Esophagus squamous epithelium (tissue), 5 donors: Measurements from ENCODE around the gene NRXN3. TPM values are rescaled to one million over a fixed set of nuclear protein-coding genes. Genes with fewer than 3 reads are reported as not detected.

ENCODE experiments used
- DNase-seq: peaks from one replicate; lab custom pipeline; 2025; lab: John Stamatoyannopoulos, UW
- H3K27ac ChIP-seq, 4 donors: fragments of 200-600 bp; sonication (generic); one replicate each; pipeline ENCODE4 v1.5.1; 2016 to 2019; ENCODE audit warnings: mild to moderate bottlenecking in 1 of 4
- H3K27me3 ChIP-seq, 4 donors: fragments of 200-600 bp; sonication (generic); 1 replicate in 3 of 4; 2 replicates in 1 of 4; pipeline versions ENCODE4 v1.5.1 to v1.6.0; 2017 to 2021; ENCODE audit warnings: antibody characterized with exemption in 1 of 4
- H3K36me3 ChIP-seq, 3 donors: fragments of 200-600 bp; sonication (generic); one replicate each; pipeline ENCODE4 v1.5.1; 2016 to 2019
- H3K4me1 ChIP-seq, 3 donors: fragments of 200-600 bp; sonication (generic); one replicate each; pipeline ENCODE4 v1.5.1; 2017 to 2019
- H3K4me3 ChIP-seq, 4 donors: fragments of 200-600 bp; sonication (generic); 1 replicate in 3 of 4; 2 replicates in 1 of 4; pipeline ENCODE4 v1.5.1; 2016 to 2019; ENCODE audit warnings: mild to moderate bottlenecking in 2 of 4, moderate library complexity in 1 of 4
- H3K9me3 ChIP-seq, 3 donors: fragments of 200-600 bp; sonication (generic); one replicate each; pipeline ENCODE4 v1.5.1; 2016 to 2019
- POLR2A ChIP-seq, 4 donors: fragments of 450-650 bp; IDR thresholded peaks; one replicate each; pipeline ENCODE4 v1.6.1; 2017; ENCODE audit warnings: antibody characterized with exemption in 4 of 4, mild to moderate bottlenecking in 4 of 4, moderate library complexity in 3 of 4
- WGBS, 2 donors: methylation state at CpG; one replicate each; pipeline ENCODE4 v1.1.5; 2018; 5-methylcytosine and 5-hydroxymethylcytosine counted together
- intact Hi-C: fragments of 100-400 bp; cut with DNase I; formaldehyde crosslinking; loops from one replicate; pipeline ENCODE4 v1.15.0; 2022
- total RNA-seq, 4 donors: library from RNA; depleted of rRNA; stranded (reverse); fragments of >200 nt; gene quantifications; one replicate each; pipeline ENCODE4 v1.1.0, GENCODE V29; 2016
- TF ChIP-seq, protein P1 (sequence below), 6 experiments: fragments of 450-650 bp in 4 of 6; fragments of 200-600 bp in 2 of 6; sonication (generic) in 2 of 6; IDR thresholded peaks; one replicate each; pipeline ENCODE4 v1.5.1; 2016 to 2019; ENCODE audit warnings: antibody characterized with exemption in 6 of 6, mild to moderate bottlenecking in 4 of 6, moderate library complexity in 4 of 6
- donor health status: DM: yes; HTN: yes; CAD: no.

NRXN3 gene
- total RNA-seq, 4 donors from 2014 or later = 0.30 to 15.8 (median 1.5) TPM

DNA sequence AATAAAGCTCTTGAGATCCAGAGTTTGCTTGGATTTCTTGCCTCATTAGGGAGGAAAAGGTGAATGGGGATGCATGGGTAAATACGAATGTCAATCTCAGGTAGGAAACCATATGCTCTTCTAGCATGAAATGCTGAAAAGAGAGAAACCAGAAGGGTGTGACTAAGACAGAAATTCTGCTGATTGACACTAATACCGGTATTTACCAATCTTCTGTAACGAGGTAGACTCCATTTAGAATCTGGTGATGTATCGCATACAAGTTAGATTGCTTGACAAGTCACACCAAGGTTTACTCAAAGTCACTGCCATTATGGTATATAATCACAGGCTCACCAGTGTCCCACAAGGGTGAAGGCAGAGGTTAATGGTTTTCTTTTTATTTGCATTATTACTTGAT is 337.9 kb downstream of the NRXN3 start:
- intact Hi-C loops = no loop called here
- no peaks in the 10 kb centered on the region for H3K27me3 ChIP-seq
- no peaks in the 10 kb centered on the region for H3K4me1 ChIP-seq
- H3K36me3 ChIP-seq = no peaks in the 10 kb centered on the region
- no peak overlapping the region for H3K4me3 ChIP-seq
- DNase-seq = no peak
- no peaks in the 10 kb centered on the region for H3K9me3 ChIP-seq
- WGBS, 2 donors = 81 to 87% methylated on average over 4 of the region's 4 CpGs
- TF ChIP-seq, protein P1, sequence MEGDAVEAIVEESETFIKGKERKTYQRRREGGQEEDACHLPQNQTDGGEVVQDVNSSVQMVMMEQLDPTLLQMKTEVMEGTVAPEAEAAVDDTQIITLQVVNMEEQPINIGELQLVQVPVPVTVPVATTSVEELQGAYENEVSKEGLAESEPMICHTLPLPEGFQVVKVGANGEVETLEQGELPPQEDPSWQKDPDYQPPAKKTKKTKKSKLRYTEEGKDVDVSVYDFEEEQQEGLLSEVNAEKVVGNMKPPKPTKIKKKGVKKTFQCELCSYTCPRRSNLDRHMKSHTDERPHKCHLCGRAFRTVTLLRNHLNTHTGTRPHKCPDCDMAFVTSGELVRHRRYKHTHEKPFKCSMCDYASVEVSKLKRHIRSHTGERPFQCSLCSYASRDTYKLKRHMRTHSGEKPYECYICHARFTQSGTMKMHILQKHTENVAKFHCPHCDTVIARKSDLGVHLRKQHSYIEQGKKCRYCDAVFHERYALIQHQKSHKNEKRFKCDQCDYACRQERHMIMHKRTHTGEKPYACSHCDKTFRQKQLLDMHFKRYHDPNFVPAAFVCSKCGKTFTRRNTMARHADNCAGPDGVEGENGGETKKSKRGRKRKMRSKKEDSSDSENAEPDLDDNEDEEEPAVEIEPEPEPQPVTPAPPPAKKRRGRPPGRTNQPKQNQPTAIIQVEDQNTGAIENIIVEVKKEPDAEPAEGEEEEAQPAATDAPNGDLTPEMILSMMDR (IDR thresholded peaks at IDR 0.05) = no peak
- no peak for TF ChIP-seq POLR2A (IDR thresholded peaks at IDR 0.05)
- no peak overlapping the region for H3K27ac ChIP-seq

DNA sequence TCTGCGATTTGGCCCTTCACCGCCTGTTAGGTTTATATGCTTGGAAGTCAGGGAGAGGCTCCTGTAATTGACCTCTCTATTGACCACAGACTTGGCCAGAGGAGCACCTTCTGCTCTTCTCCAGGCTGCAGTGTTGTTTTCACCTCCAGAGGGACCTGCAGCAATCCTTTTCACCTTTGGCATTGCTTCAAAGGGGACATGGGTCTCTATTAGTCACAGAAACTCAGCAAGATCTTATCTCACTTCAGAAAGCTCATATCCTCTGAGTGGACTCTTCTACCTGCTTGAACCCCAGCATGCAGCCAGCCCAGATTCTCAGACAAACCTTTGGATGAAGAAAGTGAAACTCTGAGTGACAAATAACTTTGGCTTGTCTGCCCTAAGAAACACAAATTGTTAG is 339.3 kb downstream of the NRXN3 start:
- no peak overlapping the region for H3K4me3 ChIP-seq
- H3K9me3 ChIP-seq = no peaks in the 10 kb centered on the region
- DNase-seq = no peak
- H3K27ac ChIP-seq = no peak overlapping the region
- TF ChIP-seq POLR2A (IDR thresholded peaks at IDR 0.05) = no peak
- TF ChIP-seq, protein P1 (IDR thresholded peaks at IDR 0.05) = no peak
- H3K36me3 ChIP-seq = no peaks in the 10 kb centered on the region
- H3K27me3 ChIP-seq = no peaks in the 10 kb centered on the region
- 59 to 71% methylated on average over 2 of the region's 2 CpGs for WGBS, 2 donors
- intact Hi-C loops = no loop called here
- H3K4me1 ChIP-seq = no peaks in the 10 kb centered on the region

DNA sequence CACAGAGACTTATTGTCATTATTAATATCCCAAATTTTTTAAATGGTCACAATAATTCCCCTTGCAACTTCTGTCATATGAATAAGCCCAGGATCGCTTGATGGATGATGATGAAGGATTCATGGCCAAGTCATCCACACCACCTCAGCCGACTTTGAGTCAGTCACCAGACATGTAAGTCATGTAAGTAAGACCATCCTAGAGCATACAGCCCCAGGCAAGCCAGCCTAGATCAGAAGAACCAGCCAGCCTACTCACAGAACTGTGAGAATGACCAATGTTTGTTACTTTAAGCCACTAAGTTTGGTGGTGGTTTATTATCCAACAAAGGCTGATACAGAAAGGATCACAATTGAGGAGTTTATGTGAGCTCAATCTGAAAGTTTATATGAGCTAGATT is 341.8 kb downstream of the NRXN3 start:
- no peaks in the 10 kb centered on the region for H3K4me1 ChIP-seq
- no peaks in the 10 kb centered on the region for H3K9me3 ChIP-seq
- 62 to 78% methylated on average over 2 of the region's 2 CpGs for WGBS, 2 donors
- intact Hi-C loops = no loop called here
- no peaks in the 10 kb centered on the region for H3K36me3 ChIP-seq
- H3K27me3 ChIP-seq = no peaks in the 10 kb centered on the region
- TF ChIP-seq POLR2A (IDR thresholded peaks at IDR 0.05) = no peak
- TF ChIP-seq, protein P1 (IDR thresholded peaks at IDR 0.05) = no peak
- H3K27ac ChIP-seq = no peak overlapping the region
- DNase-seq = no peak
- no peak overlapping the region for H3K4me3 ChIP-seq

DNA sequence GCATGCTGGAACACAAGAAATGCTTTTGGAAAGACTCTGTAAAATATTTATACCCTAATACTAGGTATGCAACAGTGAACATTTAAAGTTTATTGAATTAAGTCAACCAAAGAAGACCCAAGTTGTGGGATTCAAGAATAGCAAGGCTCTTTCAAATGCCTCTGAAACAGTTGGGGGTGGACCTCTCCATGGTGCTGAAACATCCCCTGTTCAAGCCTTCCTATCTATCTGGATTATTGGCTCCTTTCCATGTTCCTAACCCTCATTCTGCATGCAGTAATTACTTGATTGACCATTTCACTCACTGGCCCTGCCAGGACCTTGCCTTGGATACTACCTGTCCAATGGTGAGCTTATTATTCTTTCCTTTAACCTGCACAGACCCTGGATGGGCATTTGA is 349.7 kb downstream of the NRXN3 start:
- Histone ChIP-seq H3K36me3 (no peaks in the 10 kb centered on the region), H3K27me3 (no peaks in the 10 kb centered on the region), H3K4me3 (no peak overlapping the region), H3K4me1 (no peaks in the 10 kb centered on the region), H3K27ac (no peak overlapping the region), H3K9me3 (no peaks in the 10 kb centered on the region)
- TF ChIP-seq, protein P1 (IDR thresholded peaks at IDR 0.05) = no peak
- TF ChIP-seq POLR2A (IDR thresholded peaks at IDR 0.05) = no peak
- intact Hi-C loops = no loop called here
- DNase-seq = no peak

DNA sequence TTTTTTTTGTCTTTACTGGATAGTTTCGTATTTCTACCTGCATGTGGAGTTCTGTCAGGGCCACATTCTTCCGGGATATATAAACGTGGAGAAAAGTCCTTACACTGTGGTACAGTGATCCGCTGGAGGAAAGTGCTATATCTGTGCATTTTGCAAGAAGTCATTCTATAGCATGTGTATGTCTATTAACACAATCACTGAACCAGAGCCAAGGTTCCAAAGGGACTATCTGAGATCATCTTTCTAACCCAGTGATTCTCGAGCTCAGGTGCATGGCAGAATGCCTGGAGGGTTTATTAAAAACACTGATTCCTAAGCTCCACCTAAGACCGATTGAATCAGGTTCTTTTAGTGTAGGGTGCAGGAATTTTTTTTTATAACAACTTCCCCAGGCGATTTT is 354.0 kb downstream of the NRXN3 start:
- no peaks in the 10 kb centered on the region for H3K9me3 ChIP-seq
- H3K4me3 ChIP-seq = no peak overlapping the region
- no peak for DNase-seq
- H3K27me3 ChIP-seq = no peaks in the 10 kb centered on the region
- no peaks in the 10 kb centered on the region for H3K4me1 ChIP-seq
- H3K27ac ChIP-seq = no peak overlapping the region
- TF ChIP-seq POLR2A (IDR thresholded peaks at IDR 0.05) = no peak
- TF ChIP-seq, protein P1 (IDR thresholded peaks at IDR 0.05) = no peak
- intact Hi-C loops = no loop called here
- no peaks in the 10 kb centered on the region for H3K36me3 ChIP-seq
- 67 to 68% methylated on average over 7 of the region's 7 CpGs for WGBS, 2 donors
